Measurements from ENCODE around the gene MYL6B.

DNA sequence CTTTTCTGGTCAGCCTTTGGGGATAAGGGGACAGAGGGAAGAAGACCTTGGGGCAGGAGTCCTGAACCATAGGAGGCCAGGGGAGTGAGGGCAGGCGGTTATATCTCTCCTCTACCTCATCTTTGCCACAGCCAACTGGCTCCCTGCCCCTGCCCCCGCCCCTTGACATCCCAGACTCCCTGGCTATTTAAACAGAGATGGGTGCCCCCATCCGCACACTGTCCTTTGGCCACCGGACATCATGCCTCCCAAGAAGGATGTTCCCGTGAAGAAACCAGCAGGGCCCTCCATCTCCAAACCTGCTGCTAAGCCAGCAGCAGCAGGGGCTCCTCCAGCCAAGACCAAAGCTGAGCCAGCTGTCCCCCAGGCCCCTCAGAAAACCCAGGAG is 1.3 kb downstream of the MYL6B start:
- TF ChIP-seq, protein P1, sequence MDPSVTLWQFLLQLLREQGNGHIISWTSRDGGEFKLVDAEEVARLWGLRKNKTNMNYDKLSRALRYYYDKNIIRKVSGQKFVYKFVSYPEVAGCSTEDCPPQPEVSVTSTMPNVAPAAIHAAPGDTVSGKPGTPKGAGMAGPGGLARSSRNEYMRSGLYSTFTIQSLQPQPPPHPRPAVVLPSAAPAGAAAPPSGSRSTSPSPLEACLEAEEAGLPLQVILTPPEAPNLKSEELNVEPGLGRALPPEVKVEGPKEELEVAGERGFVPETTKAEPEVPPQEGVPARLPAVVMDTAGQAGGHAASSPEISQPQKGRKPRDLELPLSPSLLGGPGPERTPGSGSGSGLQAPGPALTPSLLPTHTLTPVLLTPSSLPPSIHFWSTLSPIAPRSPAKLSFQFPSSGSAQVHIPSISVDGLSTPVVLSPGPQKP (IDR thresholded peaks at IDR 0.05; ENCODE audit: borderline replicate concordance, low read depth, low read length) = no peak
- TF ChIP-seq CTCF (conservative IDR thresholded peaks at IDR 0.05; ENCODE audit: low read depth, low read length) (no peak), POLR2A (IDR thresholded peaks at IDR 0.05; ENCODE audit: low read depth, low read length) (no peak), RCOR1 (IDR thresholded peaks at IDR 0.05; ENCODE audit: insufficient replicate concordance, low read length) (no peak), RFX5 (IDR thresholded peaks at IDR 0.05; ENCODE audit: low read depth, low read length) (no peak), CEBPB (IDR thresholded peaks at IDR 0.05; ENCODE audit: low read depth, low read length) (no peak), SMC3 (IDR thresholded peaks at IDR 0.05; ENCODE audit: low read depth, low read length) (no peak), MXI1 (IDR thresholded peaks at IDR 0.05; ENCODE audit: borderline replicate concordance, low read depth, low read length) (no peak), CHD1 (IDR thresholded peaks at IDR 0.05; ENCODE audit: low read depth, low read length) (no peak), MAZ (IDR thresholded peaks at IDR 0.05; ENCODE audit: borderline replicate concordance, low read depth, low read length) (no peak), FOS (IDR thresholded peaks at IDR 0.05; ENCODE audit: low read depth, low read length) (no peak), MAFK (IDR thresholded peaks at IDR 0.05; ENCODE audit: low read depth, low read length) (no peak)
- TF ChIP-seq, protein P2, sequence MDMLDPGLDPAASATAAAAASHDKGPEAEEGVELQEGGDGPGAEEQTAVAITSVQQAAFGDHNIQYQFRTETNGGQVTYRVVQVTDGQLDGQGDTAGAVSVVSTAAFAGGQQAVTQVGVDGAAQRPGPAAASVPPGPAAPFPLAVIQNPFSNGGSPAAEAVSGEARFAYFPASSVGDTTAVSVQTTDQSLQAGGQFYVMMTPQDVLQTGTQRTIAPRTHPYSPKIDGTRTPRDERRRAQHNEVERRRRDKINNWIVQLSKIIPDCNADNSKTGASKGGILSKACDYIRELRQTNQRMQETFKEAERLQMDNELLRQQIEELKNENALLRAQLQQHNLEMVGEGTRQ (IDR thresholded peaks at IDR 0.05; ENCODE audit: low read depth, low read length) = no peak

Measured in IMR-90 (cell line).